Right ventricle myocardium inferior (tissue), 1 donor: ENCODE measurements around the gene ZBTB24. TPM values are rescaled to one million over a fixed set of nuclear protein-coding genes. Genes with fewer than 3 reads are reported as not detected.

ENCODE experiments used
- ATAC-seq: fragments of 200-7000 bp; cut with Tn5 transposase; one replicate; pipeline ENCODE4 v1.9.1; 2020; ENCODE audit warnings: mild to moderate bottlenecking, moderate library complexity
- DNase-seq: peaks from one replicate; pipeline ENCODE4 v3.0.0; 2021; ENCODE audit errors: missing footprints
- intact Hi-C: fragments of 100-400 bp; cut with DNase I; formaldehyde crosslinking; loops from one replicate; pipeline ENCODE4 v1.11.0; 2022
- total RNA-seq: library from RNA; stranded (reverse); fragmentation: NEBNext Ultra II Directional; extraction: Animal tissue kit (Norgen Biotek cat#: 25700); gene quantifications from one replicate; pipeline ENCODE4 v1.2.1, GENCODE V29; 2021
- donor health status: DM: no; HTN: yes; CAD: no; lungs with severe emphysema.

The ZBTB24 gene
- total RNA-seq, 1 donor from 2014 or later, result 2.6 TPM

DNA sequence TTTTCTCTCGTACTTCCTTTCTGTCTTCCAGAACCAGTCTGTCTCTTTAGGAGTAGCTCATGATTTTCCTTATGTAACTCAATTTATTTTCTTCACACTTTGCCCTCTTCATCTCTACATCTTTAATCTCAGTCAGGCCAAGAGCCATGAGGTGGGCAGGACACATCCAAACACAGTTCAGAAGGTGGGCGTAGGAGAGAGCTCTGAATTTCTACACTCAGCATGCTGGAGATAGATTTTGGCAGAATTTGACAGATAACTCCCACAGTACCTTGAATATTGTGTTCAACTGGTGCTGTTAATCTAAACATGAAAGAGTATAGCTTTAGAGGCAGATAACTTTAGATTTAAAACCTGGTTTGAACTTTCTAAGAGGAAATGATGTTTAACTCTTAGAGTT lies 23.8 kb upstream of the ZBTB24 start:
- ATAC-seq (no peak), DNase-seq (no peak)
- intact Hi-C loops, result no loop called here

DNA sequence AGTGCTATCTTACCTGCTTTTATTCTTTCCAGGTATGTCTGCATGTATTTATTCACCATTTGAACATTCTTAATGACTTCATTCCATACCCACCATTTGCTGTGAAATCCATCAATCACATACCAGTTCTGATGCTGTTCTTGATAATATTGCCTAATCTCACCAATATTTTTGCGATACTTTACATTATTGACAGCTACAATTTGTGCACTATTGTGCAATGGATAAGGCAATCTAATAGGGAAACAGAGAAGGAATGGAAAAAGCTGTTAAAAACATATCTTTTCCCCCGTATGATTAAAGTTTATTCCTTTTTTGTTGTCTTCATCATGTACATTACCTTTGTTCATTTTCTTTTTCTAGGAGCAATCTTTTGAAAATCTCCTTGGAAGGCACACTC lies 23.3 kb upstream of the ZBTB24 start:
- intact Hi-C loops, result no loop called here
- DNase-seq, result no peak
- ATAC-seq, result no peak

DNA sequence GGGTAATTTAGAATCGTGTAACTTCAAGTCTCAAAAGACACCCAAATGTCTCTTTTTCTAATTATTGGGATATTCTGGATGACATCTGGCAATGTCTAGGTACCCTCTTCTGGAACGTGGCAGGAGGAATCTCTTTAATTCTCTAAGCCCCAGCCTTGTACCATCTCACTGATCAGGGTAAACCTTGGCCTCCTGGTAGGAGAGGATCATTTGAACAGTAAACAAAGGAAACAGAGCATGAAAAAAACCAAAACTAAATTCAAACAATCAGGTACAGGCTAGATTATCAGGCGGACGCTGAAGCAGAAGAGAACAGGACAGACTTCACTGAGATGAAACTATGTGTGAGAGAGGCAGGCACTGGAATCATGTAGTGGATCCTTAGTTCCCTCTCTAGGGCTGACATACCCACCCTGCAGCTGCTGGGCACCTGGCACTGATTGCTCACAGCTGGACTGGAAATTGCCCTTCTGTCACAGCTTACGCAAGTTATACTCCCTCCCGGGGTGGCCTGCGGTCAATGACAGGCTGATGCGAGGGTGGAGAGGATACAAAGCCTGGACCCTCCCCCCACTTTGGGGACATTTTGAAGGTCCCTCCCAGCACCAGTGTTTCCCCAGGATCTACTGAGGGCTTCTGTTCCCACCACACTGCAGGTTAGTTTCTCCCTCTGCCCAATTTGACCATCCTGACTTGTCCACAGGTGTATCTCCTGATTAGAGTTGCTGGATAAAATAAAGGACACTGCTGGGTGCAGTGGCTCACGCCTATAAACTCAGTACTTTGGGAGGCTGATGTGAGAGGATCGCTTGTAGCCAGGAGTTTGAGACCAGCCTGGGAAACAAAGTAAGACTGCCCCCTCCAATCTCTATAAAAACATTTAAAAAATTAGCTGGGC lies 20.6 kb upstream of the ZBTB24 start:
- no peak for DNase-seq
- intact Hi-C loops, result no loop called here

DNA sequence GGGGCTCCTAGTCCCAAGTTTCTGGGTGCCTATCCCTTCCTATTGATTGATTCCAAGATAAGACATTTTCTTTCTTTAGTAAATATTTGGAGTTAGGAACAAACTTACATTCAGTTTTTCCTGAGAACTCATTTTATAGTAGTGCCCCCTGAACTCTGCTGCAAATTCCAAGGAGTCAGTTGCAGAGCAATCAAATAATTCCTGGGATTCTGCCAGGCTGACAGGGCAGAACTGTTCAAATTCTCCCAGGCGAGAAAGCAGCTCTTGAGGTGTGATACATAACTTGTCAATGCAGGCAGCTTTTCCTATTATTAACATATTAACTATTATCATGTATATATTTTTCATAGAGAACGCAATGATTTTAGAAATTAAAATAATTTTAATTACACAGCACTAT lies 15.9 kb upstream of the ZBTB24 start:
- intact Hi-C loops, result no loop called here
- no peak for ATAC-seq
- DNase-seq, result no peak

More for the DNA sequence above, 20.6 kb upstream of the ZBTB24 start:
- no peak for ATAC-seq

DNA sequence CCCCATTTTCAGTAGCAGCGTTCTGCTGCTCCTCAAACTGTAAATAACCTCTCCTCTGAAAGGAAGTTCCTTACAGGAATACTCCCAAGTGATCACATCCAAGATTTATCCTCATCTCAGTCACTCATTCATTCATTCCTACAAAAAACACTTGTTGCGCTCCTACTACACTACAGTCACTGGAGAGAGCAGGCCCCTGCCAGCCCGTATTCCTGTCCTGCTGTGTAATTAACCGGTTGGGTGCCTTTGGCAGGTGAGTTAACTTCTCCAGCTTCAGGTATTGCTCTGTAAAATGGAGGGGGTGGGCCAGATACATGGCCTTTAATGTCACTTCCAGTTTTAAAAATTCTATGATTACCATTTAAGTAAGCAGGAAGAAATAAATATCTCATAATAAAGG lies 15.0 kb upstream of the ZBTB24 start:
- intact Hi-C loops, result no loop called here
- no peak for ATAC-seq
- DNase-seq, result no peak

DNA sequence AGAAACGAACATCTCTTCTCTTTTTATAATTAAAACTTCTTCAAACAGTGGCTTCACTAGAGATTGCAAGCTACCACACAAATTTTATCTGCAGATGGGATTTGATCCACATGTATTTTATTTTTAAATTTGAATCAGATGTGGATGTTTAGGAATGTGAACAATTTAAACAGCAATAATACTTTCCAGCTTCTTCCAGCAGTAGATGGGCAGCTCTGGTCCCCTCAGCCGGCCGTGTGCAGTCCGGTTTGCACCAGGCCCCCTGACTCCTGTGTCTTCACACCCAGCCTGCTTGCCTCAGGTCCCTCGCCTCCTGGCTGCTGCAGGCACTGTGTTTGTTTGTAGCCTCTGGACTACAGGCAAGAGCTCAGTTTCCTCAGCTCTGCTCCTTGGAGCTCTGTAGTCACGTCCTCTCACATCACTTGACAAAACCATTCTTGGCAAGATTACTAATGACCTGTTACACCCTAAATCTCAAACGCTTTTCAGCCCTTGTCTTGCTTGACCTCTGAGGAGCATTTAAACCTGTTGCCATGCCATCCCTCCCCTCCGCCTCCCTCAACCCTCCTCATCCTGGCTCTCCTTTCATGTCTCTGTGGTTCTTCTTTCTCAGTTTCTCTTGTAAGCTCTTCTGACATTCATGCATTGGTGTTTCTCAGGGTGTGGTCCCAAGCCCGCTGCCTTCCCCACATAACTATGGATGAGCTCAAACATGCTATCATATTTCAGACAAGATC lies 13.2 kb upstream of the ZBTB24 start:
- DNase-seq (no peak), ATAC-seq (no peak)
- intact Hi-C loops, result no loop called here

DNA sequence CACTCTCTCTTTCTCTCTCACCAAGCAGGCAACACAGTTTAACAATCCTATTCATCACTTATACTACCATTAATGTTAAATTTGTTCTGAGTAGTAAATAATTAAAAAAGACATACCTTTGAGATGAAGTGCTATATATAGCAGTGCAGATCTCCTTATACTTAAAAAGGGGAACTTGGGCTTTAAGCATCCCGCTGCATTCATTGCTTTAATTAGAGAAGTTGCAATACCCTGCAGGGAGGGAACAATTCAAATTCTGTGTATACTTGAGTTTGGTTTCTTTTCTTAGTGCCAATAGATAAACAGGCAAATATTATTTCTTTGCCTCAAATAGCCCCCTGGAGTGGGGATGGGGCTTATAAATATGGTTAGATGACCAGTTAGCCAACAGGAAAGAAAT lies 10.8 kb upstream of the ZBTB24 start:
- ATAC-seq (no peak), DNase-seq (no peak)
- intact Hi-C loops, result no loop called here

DNA sequence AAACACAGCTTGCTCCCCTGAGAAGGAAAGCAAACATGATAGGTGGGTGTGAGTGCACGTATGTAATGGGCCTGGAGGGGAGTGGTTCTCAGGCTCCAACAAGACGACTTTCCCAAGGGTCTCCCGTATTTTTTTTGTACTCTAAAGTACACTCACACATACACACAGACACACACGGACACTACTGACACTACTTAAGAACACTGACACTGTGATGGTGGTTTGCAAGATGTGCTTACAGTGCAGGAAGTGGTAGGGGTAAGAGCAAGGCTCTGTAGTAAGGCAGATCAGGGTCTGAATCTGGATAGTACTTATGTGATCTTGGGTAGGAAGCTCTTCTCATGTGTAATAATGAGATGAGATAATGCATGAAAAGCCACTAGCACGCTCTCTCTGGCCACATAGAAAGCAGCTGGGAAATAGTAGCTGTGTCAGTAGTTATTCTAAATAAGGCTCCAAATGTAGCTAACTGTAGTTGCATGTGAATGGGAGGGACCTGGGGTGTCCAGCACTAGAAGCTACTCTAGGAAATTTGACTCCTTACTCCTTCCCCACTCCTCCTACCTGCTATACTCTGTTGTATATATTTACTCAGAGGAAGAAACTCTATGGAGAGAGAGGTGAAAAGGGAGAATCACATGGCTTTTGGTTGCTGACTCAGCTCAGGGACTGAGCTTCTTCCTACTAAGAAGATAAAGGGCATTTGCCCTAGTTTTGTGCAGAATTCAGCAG lies 8.4 kb upstream of the ZBTB24 start:
- intact Hi-C loops, result no loop called here
- DNase-seq (no peak), ATAC-seq (no peak)

DNA sequence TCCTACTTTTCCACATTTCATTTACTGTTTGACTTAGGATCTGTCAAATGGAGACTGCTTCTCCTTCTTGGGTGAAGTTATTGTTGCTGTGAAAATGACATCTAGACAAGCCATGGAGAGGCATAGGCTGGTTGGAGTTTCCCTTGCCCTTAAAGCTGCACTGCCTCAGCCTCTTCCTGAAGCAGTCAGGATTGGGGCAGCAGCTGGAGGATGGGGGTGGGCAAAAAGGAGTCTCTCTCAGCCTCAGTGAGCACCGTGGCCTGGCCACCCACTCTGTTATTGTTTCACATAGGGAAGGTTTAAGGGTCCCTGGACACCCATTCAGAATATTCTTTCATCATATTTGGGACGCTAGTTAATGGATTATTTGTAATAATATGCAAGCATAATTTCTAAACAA lies 7.7 kb upstream of the ZBTB24 start:
- no peak for DNase-seq
- ATAC-seq, result no peak
- intact Hi-C loops, result no loop called here

DNA sequence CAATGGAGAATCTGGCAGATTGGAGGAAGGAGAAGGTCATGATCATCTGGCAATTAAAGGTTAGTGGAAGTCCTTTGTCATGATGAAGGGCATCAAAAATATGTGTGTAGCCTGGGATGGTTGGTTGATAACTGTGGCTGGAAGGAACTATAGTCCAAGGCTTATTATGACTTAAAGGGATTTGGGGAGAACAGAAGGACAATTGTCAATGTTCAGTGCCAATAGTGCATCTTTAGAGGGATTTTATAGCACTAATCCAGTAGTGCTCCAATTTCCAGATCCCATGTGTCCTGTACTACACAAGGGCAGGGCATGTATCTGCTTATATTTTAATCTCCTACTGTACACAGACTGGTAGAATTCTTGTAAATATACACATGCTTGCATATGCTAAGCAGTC lies 5.0 kb upstream of the ZBTB24 start:
- ATAC-seq (no peak), DNase-seq (no peak)
- intact Hi-C loops, result no loop called here

DNA sequence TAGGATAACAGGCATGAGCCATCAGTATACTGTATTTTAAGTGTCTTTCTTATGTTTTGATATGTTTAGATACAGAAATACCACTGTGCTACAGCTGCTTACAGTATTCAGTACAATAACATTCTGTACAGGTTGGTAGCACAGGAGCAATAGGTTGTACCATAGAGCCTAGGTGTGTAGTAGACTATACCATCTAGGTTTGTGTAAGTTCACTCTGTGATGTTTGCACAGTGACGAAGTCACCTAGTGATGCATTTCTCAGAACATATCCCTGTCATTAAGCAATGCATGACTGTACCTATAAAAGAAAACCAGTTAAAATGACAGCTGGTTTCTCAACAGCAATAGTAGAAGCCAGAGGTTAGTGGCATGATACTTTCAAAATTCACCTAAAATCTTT lies 3.0 kb upstream of the ZBTB24 start:
- ATAC-seq (no peak), DNase-seq (no peak)
- intact Hi-C loops, result no loop called here

DNA sequence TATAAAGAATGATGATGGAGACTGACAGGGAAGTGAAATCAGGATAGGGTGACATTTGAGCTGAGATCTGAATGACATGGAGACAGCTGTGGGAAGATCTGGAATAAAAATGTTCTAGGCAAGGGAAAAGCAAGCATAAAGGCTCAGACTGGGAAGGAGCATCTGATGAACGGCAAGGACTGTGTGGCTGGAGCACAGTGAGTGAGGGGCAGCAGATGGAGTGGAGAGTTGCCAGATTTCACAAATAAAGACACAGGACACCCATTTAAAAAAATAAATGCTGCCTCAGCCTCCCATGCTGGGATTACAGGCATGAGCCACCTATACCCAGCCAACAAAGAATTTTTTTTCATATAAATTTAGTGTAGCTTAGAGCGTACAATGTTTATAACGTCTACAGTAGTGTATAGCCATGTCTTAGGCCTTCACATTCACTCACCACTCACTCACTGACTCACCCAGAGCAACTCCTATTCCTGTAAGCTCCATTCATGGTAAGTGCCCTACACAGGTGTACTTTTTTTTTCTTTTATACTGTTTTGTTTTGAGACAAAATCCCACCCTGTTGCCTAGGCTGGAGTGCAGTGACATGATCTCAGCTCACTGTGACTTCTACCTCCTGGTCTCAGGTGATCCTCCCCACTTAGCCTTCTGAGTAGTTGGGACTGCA lies 2.4 kb upstream of the ZBTB24 start:
- DNase-seq (no peak), ATAC-seq (no peak)
- intact Hi-C loops, result no loop called here

DNA sequence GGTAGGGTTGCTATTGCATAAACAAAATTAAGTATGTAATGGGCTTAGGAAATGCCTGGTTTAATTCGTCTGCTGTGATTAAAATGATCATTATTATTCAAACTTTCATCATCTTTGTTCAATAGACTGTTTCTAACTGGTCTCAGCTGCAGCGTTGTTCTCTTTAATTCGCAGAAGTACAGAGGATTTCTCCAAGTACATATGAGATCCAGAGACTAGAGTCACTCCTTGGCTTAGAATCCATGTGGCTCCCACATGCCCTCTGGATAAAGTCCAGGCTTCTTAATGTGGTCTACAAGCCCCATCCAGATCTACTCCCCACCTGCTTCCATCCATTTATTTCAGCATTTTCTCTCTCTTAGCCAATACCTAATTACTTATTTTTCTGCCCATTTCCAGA lies 1.1 kb upstream of the ZBTB24 start:
- ATAC-seq, result no peak
- DNase-seq, result no peak
- intact Hi-C loops, result loop anchor here (5.0 kb wide), 1 partner anchor 42 kb away; the partner anchor contains the start of genes PPIL6 and SMPD2

DNA sequence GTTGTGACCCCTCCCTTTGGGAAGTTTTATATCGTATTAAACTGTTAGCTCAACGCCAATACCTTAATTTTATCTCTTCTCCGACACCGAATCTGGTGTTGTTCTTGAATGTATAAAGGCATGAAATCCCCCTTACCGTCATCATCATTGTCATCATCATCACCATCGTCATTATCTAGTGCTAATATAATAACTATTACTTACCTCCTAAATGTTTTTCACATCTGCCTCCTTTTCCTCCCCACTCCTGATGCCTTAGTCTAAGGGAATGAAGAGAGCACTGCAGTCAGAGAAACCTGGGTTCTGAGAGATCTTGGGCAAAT lies 677 bp upstream of the ZBTB24 start:
- ATAC-seq, result no peak
- no peak for DNase-seq
- intact Hi-C loops, result loop anchor here (5.0 kb wide), 1 partner anchor 41 kb away; the partner anchor contains the start of genes PPIL6 and SMPD2

DNA sequence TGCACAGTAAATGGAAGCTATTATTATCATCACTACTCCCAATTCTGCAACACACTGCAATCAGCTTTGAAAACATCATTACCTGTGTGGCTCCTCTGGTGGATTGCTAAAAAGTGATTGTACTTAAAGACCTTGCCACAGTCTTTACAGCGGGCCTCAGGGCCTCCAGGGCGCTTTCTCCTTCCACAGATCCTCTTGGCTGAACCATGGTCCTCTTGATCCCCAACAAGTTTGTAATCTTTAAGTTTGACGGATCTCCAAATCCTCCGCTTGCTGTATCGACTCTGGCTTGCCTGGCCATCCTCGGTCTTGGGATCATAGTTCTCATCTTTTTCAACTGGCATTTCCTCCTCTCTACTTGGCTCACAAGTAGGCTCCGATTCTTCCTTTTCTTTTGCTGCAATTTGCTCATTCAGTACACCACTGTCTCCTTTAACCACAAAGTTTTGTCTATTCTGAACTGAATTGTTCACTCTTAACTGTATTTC lies 2.0 kb downstream of the ZBTB24 start:
- no peak for DNase-seq
- intact Hi-C loops, result loop anchor here (5.0 kb wide), 1 partner anchor 39 kb away; the partner anchor contains the start of genes PPIL6 and SMPD2
- ATAC-seq, result no peak

DNA sequence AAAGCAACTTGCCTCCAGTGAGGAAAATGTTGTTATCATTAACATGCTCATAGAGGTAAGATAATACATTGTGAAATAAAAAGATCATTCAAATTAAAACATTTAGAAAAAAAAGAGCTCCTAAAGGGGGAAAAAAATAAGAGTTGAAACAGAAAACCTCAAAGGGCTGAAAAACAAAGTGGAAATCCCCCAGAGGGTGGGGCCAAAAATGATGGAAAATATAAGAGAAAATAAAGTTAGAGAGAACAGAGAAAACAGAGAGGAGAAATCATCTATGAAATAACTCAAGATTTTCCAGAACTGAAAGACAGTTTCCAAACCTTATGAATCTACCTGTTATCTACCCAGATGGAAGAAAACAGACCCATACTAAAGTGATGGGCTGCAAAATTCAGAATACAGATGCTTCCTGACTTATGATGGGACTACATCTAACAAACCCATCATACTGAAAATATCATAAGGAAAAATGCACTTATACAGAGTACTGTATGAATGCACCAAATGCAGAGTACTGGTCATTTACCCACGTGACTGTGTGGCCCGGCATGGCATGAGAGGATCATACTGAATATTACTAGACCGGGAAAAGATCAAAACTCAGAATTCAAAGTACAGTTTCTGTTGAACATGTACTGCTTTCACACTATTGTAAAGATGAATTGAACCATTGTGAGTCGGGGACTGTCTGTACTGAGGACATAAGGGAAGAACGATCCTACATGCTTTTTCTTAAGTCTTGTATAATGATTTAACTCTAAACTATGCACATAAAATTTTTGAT lies 4.0 kb downstream of the ZBTB24 start:
- intact Hi-C loops, result no loop called here

DNA sequence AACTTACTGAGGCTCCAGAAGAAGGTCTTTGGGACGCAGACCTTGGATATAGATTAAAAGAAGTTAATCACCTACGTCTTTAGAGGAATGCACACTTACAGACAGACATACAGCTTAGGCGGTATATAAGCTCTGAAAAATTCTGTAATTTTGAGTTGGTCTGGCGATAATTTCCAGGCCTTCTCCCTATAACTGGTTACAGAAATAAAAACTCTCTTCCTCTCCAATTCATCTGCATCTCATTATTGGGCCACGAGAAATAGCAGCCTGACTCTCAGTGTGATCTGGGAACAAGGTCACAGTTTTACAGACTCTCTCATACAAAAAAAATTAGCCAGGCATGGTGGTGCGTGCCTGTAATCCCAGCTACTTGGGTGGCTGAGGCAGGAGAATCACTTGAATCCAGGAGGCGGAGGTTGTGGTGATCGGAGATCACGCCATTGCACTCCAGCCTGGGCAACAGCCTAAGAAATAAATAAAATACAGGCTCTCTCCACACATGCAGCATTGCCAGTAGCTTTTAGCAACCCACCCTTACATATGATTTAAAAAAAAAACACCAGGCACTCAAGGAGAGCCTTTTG lies 4.7 kb downstream of the ZBTB24 start:
- intact Hi-C loops, result no loop called here
- ATAC-seq, result no peak
- no peak for DNase-seq

More for the DNA sequence above, 4.0 kb downstream of the ZBTB24 start:
- DNase-seq (no peak), ATAC-seq (no peak)

DNA sequence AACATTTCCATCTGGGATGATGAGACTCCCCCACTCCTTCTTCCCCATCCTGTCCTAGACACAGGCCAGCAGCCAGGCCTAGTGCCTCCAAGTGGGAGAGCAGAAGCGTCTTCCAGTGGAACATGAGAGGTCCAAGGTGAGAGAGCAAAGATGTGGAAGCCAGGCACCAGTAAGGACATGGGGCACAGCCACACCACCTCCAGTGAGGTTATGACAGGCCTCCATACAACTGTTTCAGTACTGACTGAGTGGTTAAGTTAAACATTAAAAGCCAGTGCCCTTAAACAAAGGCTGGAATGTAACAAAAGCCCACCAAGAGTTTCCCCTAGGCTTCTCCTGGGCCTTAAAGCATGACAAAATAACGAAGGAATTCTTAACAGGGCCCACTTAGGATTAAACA lies 5.3 kb downstream of the ZBTB24 start:
- ATAC-seq (no peak), DNase-seq (no peak)
- intact Hi-C loops, result no loop called here
